Upper lobe of left lung (tissue), 4 donors: ENCODE measurements around the gene CDX1.

Experiments
- CTCF ChIP-seq, 6 experiments: fragments of 450-650 bp in 4 of 6; fragments of 200-600 bp in 2 of 6; sonication (generic) in 2 of 6; IDR thresholded peaks; one replicate each; pipeline ENCODE4 v1.5.1; 2016 to 2019; ENCODE audit warnings: antibody characterized with exemption in 6 of 6
- EP300 ChIP-seq, 4 donors: sonication (generic); formaldehyde crosslinking; IDR thresholded peaks; one replicate each; pipeline ENCODE4 v1.5.1; 2017; ENCODE audit warnings: antibody characterized with exemption in 4 of 4, control low read depth in 2 of 4

- no peak for TF ChIP-seq CTCF (IDR thresholded peaks at IDR 0.05)
- no peak for TF ChIP-seq EP300 (IDR thresholded peaks at IDR 0.05)
These were observed 52.1 kb downstream of the CDX1 start for GRCh38 chr5:150218693-150219035.
